ENCODE measurements around the gene ZNF785. TPM values are rescaled to one million over a fixed set of nuclear protein-coding genes. Genes with fewer than 3 reads are reported as not detected.

Gene ZNF785
- total RNA-seq, 4 donors from 2014 or later, result 6.9 to 17.0 (median 12.2) TPM

GRCh38 chr16:30565526-30565925, 20.0 kb downstream of the ZNF785 start:
- Histone ChIP-seq H3K4me1 (peaks cover 0 to 27% (median 8%) of the 10 kb centered on the region in 3 donors), H3K4me3 (no peak overlapping the region), H3K9me3 (no peaks in the 10 kb centered on the region), H3K36me3 (peaks cover 0 to 5% of the 10 kb centered on the region in 2 donors), H3K27me3 (no peaks in the 10 kb centered on the region), H3K27ac (no peak overlapping the region)
- ATAC-seq, result no peak
- WGBS, 2 donors (ENCODE audit: low coverage in 1 of 2), result 45 to 54% methylated on average over 7 of the region's 7 CpGs
- TF ChIP-seq POLR2AphosphoS5 (IDR thresholded peaks at IDR 0.05) (no peak), POLR2A (IDR thresholded peaks at IDR 0.05) (no peak), EP300 (IDR thresholded peaks at IDR 0.05) (no peak)
- TF ChIP-seq, protein P1, sequence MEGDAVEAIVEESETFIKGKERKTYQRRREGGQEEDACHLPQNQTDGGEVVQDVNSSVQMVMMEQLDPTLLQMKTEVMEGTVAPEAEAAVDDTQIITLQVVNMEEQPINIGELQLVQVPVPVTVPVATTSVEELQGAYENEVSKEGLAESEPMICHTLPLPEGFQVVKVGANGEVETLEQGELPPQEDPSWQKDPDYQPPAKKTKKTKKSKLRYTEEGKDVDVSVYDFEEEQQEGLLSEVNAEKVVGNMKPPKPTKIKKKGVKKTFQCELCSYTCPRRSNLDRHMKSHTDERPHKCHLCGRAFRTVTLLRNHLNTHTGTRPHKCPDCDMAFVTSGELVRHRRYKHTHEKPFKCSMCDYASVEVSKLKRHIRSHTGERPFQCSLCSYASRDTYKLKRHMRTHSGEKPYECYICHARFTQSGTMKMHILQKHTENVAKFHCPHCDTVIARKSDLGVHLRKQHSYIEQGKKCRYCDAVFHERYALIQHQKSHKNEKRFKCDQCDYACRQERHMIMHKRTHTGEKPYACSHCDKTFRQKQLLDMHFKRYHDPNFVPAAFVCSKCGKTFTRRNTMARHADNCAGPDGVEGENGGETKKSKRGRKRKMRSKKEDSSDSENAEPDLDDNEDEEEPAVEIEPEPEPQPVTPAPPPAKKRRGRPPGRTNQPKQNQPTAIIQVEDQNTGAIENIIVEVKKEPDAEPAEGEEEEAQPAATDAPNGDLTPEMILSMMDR (IDR thresholded peaks at IDR 0.05), result no peak

GRCh38 chr16:30562021-30562420, 23.5 kb downstream of the ZNF785 start:
- Histone ChIP-seq H3K4me3 (peak overlapping the region in 1 of 2 donors; percentile 56), H3K27ac (peak overlapping the region in 3 of 4 donors; percentile 44 to 74 (median 68)), H3K4me1 (peaks cover 0 to 29% (median 8%) of the 10 kb centered on the region in 3 donors), H3K36me3 (no peaks in the 10 kb centered on the region), H3K9me3 (no peaks in the 10 kb centered on the region), H3K27me3 (no peaks in the 10 kb centered on the region)
- no peak for ATAC-seq
- 87% methylated on average over 4 of the region's 14 CpGs; no CpG with 5 or more reads in 1 of the 2 donors for WGBS, 2 donors (ENCODE audit: low coverage in 1 of 2)
- TF ChIP-seq EP300 (IDR thresholded peaks at IDR 0.05), result no peak
- no peak for TF ChIP-seq POLR2A (IDR thresholded peaks at IDR 0.05)
- no peak for TF ChIP-seq POLR2AphosphoS5 (IDR thresholded peaks at IDR 0.05)
- TF ChIP-seq, protein P1 (IDR thresholded peaks at IDR 0.05), result no peak

GRCh38 chr16:30561089-30561816, 24.2 kb downstream of the ZNF785 start:
- H3K27me3 ChIP-seq, result no peaks in the 10 kb centered on the region
- peak overlapping the region; percentile 55 to 56 for H3K4me3 ChIP-seq
- H3K4me1 ChIP-seq, result peaks cover 0 to 36% (median 11%) of the 10 kb centered on the region in 3 donors
- H3K27ac ChIP-seq, result peak overlapping the region; percentile 8 to 74 (median 56)
- TF ChIP-seq EP300 (IDR thresholded peaks at IDR 0.05) (no peak), POLR2AphosphoS5 (IDR thresholded peaks at IDR 0.05) (no peak), POLR2A (IDR thresholded peaks at IDR 0.05) (no peak)
- TF ChIP-seq, protein P1 (IDR thresholded peaks at IDR 0.05), result no peak
- ATAC-seq, result no peak
- H3K9me3 ChIP-seq, result no peaks in the 10 kb centered on the region
- 0 to 22% methylated on average over 1 of the region's 46 CpGs for WGBS, 2 donors (ENCODE audit: low coverage in 1 of 2)
- H3K36me3 ChIP-seq, result peaks cover 0 to 4% of the 10 kb centered on the region in 2 donors

- TF ChIP-seq POLR2A (IDR thresholded peaks at IDR 0.05), result no peak
- TF ChIP-seq, protein P1 (IDR thresholded peaks at IDR 0.05), result no peak
- no peak for TF ChIP-seq EP300 (IDR thresholded peaks at IDR 0.05)
- no peak for TF ChIP-seq POLR2AphosphoS5 (IDR thresholded peaks at IDR 0.05)
- H3K9me3 ChIP-seq, result no peaks in the 10 kb centered on the region
- H3K4me3 ChIP-seq, result no peak overlapping the region
- H3K27ac ChIP-seq, result no peak overlapping the region
- no peak for ATAC-seq
- WGBS, 2 donors (ENCODE audit: low coverage in 1 of 2), result 87 to 100% methylated on average over 2 to 3 of the region's 6 CpGs
- no peaks in the 10 kb centered on the region for H3K27me3 ChIP-seq
- peaks cover 0 to 44% (median 11%) of the 10 kb centered on the region in 3 donors for H3K4me1 ChIP-seq
- H3K36me3 ChIP-seq, result peaks cover 0 to 20% of the 10 kb centered on the region in 2 donors
These were observed 25.8 kb downstream of the ZNF785 start for GRCh38 chr16:30559690-30560089.

Data from gastroesophageal sphincter (tissue), 4 donors.